Body of pancreas (tissue), 4 donors: ENCODE measurements around the gene FBXO31.

Source experiments
- CTCF ChIP-seq, 7 experiments: fragments of 450-650 bp in 4 of 7; fragments of 200-600 bp in 3 of 7; sonication (generic) in 3 of 7; IDR thresholded peaks; one replicate each; pipeline ENCODE4 v1.5.1; 2016 to 2019; ENCODE audit warnings: antibody characterized with exemption in 7 of 7
- POLR2A ChIP-seq, 3 donors: fragments of 450-650 bp; IDR thresholded peaks; one replicate each; pipeline ENCODE4 v1.6.1; 2016; ENCODE audit warnings: antibody characterized with exemption in 3 of 3, mild to moderate bottlenecking in 2 of 3

- TF ChIP-seq CTCF (IDR thresholded peaks at IDR 0.05) (no peak), POLR2A (IDR thresholded peaks at IDR 0.05) (no peak)
These were observed 27.0 kb upstream of the FBXO31 start for GRCh38 chr16:87410530-87410929.
